ENCODE data around the gene TPRG1.

TPRG1 gene

DNA sequence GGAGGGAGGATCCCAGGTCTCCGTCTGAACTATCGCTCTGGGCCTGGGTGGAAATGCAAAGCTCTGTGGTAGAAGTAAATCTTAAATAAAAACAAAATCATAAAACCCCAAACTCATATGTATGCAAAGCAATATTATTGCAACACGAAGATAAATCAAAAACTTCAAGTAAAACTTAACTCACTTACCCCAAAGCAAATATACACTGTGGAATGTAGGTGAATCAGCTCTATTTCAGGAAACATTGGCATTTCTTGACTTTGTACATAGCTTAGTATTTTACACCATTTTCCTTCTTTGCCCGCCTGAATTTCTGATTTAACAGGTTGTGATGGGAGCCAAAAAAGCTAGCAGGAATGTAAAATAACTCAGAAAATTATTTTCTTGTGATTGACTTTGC lies 126.2 kb downstream of the TPRG1 start:
- no peaks in the 10 kb centered on the region for H3K36me3 ChIP-seq (ENCODE audit: control insufficient read depth, low read length)
- no peaks in the 10 kb centered on the region for H3K9me2 ChIP-seq (replicated peaks; ENCODE audit: control insufficient read depth, low read length)
- no peaks in the 10 kb centered on the region for H4K20me1 ChIP-seq (ENCODE audit: control insufficient read depth, insufficient read depth, low read depth, low read length)
- no peaks in the 10 kb centered on the region for H3K27me3 ChIP-seq (ENCODE audit: control insufficient read depth, low read length)
- H3K27ac ChIP-seq (ENCODE audit: low read depth, low read length) = no peak overlapping the region
- no peaks in the 10 kb centered on the region for H3K9me3 ChIP-seq (ENCODE audit: control insufficient read depth, insufficient read depth, low read length)
- no peak for TF ChIP-seq CTCF (IDR thresholded peaks at IDR 0.05; ENCODE audit: low read depth, low read length, poor library complexity, severe bottlenecking)
- no peak for TF ChIP-seq EZH2phosphoT487 (IDR thresholded peaks at IDR 0.05; ENCODE audit: borderline replicate concordance, low read length)
- H3K4me2 ChIP-seq (ENCODE audit: low read length) = no peak overlapping the region
- no peaks in the 10 kb centered on the region for H3K4me1 ChIP-seq (ENCODE audit: control insufficient read depth, low read length)
- H3F3A ChIP-seq (ENCODE audit: control insufficient read depth, insufficient read depth) = no peaks in the 10 kb centered on the region
- no peaks in the 10 kb centered on the region for H3K79me2 ChIP-seq (ENCODE audit: control insufficient read depth, low read length)
- no peak overlapping the region for H3K4me3 ChIP-seq (ENCODE audit: low read length)

DNA sequence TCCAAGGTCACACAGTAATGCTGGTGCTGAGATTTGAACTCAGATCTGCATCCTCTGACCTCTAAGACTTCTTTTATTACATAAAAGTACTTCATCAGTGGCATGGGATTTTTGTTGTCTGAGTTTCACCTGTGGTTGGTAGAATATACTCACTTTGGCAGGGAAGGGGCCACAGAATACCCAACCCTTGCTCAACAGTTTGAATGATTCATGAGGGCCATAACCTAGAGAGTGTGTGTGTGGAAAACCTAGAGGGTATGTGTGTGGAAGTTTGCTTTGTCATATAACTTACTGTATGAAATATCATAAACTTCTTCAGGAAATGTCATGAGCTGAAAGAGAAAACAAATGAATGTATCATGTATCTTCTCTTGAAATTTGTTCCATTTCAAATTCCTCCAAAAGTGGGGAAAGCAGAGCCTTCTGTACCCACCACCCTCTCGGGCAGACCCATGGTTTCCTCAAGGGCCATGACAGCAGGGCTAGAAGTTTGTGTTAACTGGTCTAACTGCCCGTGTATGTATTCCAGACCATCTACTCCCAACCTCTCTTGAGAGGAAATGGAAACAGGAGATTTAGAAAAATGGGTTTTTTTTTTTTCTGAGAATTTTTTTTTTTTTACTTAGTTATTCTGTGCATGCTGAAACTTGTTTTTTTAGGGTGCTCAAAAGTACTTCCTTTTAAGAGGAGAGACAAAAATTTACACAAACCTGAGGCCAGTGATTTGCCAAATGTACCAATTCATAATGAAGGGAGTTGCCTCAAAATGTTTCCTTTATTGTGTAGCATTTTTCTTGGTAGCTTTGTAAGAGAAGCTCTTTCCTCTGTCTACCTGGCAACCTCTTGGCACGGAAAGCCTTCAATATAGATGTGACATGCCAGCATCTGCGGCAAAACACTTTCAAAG lies 127.0 kb downstream of the TPRG1 start:
- Histone ChIP-seq H3K9me3 (ENCODE audit: control insufficient read depth, insufficient read depth, low read length) (no peaks in the 10 kb centered on the region), H3K27me3 (ENCODE audit: control insufficient read depth, low read length) (peaks cover 5% of the 10 kb centered on the region; the same call in 1 of the 2 replicates), H3K4me2 (ENCODE audit: low read length) (no peak overlapping the region), H3K9me2 (replicated peaks; ENCODE audit: control insufficient read depth, low read length) (no peaks in the 10 kb centered on the region), H3K4me3 (ENCODE audit: low read length) (no peak overlapping the region), H3K4me1 (ENCODE audit: control insufficient read depth, low read length) (no peaks in the 10 kb centered on the region), H3K79me2 (ENCODE audit: control insufficient read depth, low read length) (no peaks in the 10 kb centered on the region), H3K27ac (ENCODE audit: low read depth, low read length) (no peak overlapping the region), H3K36me3 (ENCODE audit: control insufficient read depth, low read length) (no peaks in the 10 kb centered on the region), H3F3A (ENCODE audit: control insufficient read depth, insufficient read depth) (no peaks in the 10 kb centered on the region), H4K20me1 (ENCODE audit: control insufficient read depth, insufficient read depth, low read depth, low read length) (no peaks in the 10 kb centered on the region)
- TF ChIP-seq EZH2phosphoT487 (IDR thresholded peaks at IDR 0.05; ENCODE audit: borderline replicate concordance, low read length) = no peak
- TF ChIP-seq CTCF (IDR thresholded peaks at IDR 0.05; ENCODE audit: low read depth, low read length, poor library complexity, severe bottlenecking) = no peak

GRCh38 chr3:189300345-189300744 lies 128.6 kb downstream of the TPRG1 start:
- Histone ChIP-seq H3K9me2 (replicated peaks; ENCODE audit: control insufficient read depth, low read length) (no peaks in the 10 kb centered on the region), H3K27ac (ENCODE audit: low read depth, low read length) (no peak overlapping the region), H3K4me2 (ENCODE audit: low read length) (no peak overlapping the region), H3K9me3 (ENCODE audit: control insufficient read depth, insufficient read depth, low read length) (no peaks in the 10 kb centered on the region), H4K20me1 (ENCODE audit: control insufficient read depth, insufficient read depth, low read depth, low read length) (no peaks in the 10 kb centered on the region), H3K27me3 (ENCODE audit: control insufficient read depth, low read length) (peaks cover 13% of the 10 kb centered on the region), H3K79me2 (ENCODE audit: control insufficient read depth, low read length) (no peaks in the 10 kb centered on the region), H3K36me3 (ENCODE audit: control insufficient read depth, low read length) (no peaks in the 10 kb centered on the region), H3K4me1 (ENCODE audit: control insufficient read depth, low read length) (no peaks in the 10 kb centered on the region), H3F3A (ENCODE audit: control insufficient read depth, insufficient read depth) (no peaks in the 10 kb centered on the region), H3K4me3 (ENCODE audit: low read length) (no peak overlapping the region)
- TF ChIP-seq CTCF (IDR thresholded peaks at IDR 0.05; ENCODE audit: low read depth, low read length, poor library complexity, severe bottlenecking) (no peak), EZH2phosphoT487 (IDR thresholded peaks at IDR 0.05; ENCODE audit: borderline replicate concordance, low read length) (no peak)

Data from DOHH2 (cell line).